Measurements from ENCODE around the gene CDC42BPA.
"Not testable (repeated sequence)": the region's sequence is repeated elsewhere in the genome, so short reads cannot be mapped to it uniquely, and the experiment has no call there.

The CDC42BPA gene

DNA sequence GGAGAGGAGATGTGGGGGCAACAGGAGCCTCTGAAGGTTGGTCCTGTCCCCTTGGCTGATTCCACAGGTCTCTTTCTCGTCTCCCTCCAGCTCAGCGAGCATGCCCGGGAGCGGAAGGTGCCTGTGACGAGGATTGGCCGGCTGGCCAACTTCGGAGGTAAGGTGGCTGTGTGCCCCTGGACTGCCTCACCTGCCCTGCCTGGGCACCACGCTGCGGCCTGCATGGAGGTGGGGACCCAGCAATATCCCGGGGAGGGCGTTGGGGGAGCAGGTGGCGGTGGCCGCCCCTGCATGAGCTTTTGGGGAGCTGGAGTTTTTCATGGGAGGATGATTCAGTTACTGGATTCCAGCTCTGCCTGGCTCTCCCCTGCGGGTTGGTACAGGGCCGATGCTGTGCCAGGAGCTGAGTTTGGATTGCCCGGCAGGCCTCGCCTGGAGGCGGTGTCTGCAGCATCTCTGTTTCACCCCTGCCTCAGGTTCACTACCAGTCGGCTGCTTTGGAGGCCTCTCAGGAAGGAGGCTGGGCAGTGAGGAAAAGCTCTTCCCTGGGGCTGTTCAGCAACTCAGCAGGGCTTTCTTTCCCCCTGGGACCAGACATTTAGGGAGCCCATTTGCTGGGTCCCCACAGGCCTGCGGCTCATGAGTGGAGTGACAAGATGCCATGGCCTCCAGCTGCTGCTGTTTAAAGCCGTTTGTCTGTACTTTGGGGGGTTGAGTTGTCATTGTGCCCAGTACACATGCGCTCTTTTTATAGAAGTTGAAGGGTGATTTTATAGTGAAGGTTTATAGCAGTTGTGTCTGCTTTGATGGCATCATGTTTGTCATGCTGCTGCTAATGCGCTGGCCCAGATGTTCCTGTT lies 352.5 kb downstream of the CDC42BPA start:
- Histone ChIP-seq H3K36me3 (ENCODE audit: control insufficient read depth, insufficient read depth, low read length) (peaks cover 7% of the 10 kb centered on the region), H3K27ac (ENCODE audit: low read depth, low read length) (no peak overlapping the region), H3K4me1 (ENCODE audit: control insufficient read depth, insufficient read depth, low read length) (no peaks in the 10 kb centered on the region), H3K9ac (ENCODE audit: low read length) (no peak overlapping the region), H3K27me3 (ENCODE audit: control insufficient read depth, insufficient read depth, low read length) (no peaks in the 10 kb centered on the region), H3K4me3 (ENCODE audit: low read length) (no peak overlapping the region)

DNA sequence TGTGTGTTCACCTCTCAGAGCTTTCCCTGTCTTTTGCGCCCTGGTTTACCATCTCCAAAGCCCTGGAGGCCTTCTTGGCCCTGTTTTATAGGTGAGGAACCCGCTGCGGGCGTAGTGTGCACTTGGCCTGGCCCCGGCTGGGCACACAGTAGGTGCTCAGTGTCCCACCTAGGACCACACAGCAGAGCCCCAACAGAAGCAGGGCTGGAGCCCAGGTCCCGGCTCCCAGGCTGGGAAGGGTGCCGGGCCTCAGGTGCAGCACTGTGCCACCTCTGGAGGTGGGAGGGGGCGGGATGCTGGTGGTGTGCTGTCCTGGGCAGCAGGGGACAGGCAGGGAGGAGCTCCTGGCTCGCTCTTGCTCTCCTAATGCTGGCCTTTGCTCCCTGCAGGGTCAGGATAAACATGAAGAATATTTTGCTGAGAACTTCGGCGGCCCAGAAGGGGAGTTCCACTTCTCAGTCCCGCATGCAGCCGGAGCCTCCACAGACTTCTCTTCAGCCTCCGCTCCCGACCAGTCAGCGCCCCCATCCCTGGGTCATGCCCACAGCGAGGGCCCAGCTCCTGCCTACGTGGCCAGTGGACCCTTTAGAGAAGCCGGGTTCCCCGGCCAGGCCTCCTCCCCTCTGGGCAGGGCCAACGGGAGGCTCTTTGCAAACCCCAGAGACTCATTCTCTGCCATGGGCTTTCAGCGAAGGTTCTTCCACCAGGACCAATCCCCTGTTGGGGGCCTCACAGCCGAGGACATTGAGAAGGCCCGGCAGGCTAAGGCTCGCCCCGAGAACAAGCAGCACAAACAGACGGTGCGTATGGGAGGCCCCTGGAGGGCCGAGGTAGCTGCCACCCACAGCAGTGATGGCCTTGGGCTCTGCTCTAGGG lies 353.4 kb downstream of the CDC42BPA start:
- H3K4me3 ChIP-seq (ENCODE audit: low read length), result no peak overlapping the region
- H3K9ac ChIP-seq (ENCODE audit: low read length), result no peak overlapping the region
- H3K27ac ChIP-seq (ENCODE audit: low read depth, low read length), result no peak overlapping the region
- peaks cover 4% of the 10 kb centered on the region for H3K36me3 ChIP-seq (ENCODE audit: control insufficient read depth, insufficient read depth, low read length)
- no peaks in the 10 kb centered on the region for H3K27me3 ChIP-seq (ENCODE audit: control insufficient read depth, insufficient read depth, low read length)
- no peaks in the 10 kb centered on the region for H3K4me1 ChIP-seq (ENCODE audit: control insufficient read depth, insufficient read depth, low read length)

GRCh38 chr1:226964068-226964425 lies 354.2 kb downstream of the CDC42BPA start:
- H3K27ac ChIP-seq (ENCODE audit: low read depth, low read length), result no peak overlapping the region
- no peaks in the 10 kb centered on the region for H3K4me1 ChIP-seq (ENCODE audit: control insufficient read depth, insufficient read depth, low read length)
- H3K36me3 ChIP-seq (ENCODE audit: control insufficient read depth, insufficient read depth, low read length), result peaks cover 4% of the 10 kb centered on the region
- H3K9ac ChIP-seq (ENCODE audit: low read length), result no peak overlapping the region
- no peaks in the 10 kb centered on the region for H3K27me3 ChIP-seq (ENCODE audit: control insufficient read depth, insufficient read depth, low read length)
- H3K4me3 ChIP-seq (ENCODE audit: low read length), result no peak overlapping the region

GRCh38 chr1:226962421-226963391 lies 355.6 kb downstream of the CDC42BPA start:
- no peak overlapping the region for H3K9ac ChIP-seq (ENCODE audit: low read length)

GRCh38 chr1:226960944-226961765 lies 357.1 kb downstream of the CDC42BPA start:
- no peak overlapping the region for H3K9ac ChIP-seq (ENCODE audit: low read length)
- no peaks in the 10 kb centered on the region for H3K4me1 ChIP-seq (ENCODE audit: control insufficient read depth, insufficient read depth, low read length)
- no peaks in the 10 kb centered on the region for H3K27me3 ChIP-seq (ENCODE audit: control insufficient read depth, insufficient read depth, low read length)
- no peak overlapping the region for H3K27ac ChIP-seq (ENCODE audit: low read depth, low read length)
- no peak overlapping the region for H3K4me3 ChIP-seq (ENCODE audit: low read length)
- H3K36me3 ChIP-seq (ENCODE audit: control insufficient read depth, insufficient read depth, low read length), result peaks cover 2% of the 10 kb centered on the region

More at GRCh38 chr1:226962421-226963391, 355.6 kb downstream of the CDC42BPA start:
- Histone ChIP-seq H3K4me3 (ENCODE audit: low read length) (no peak overlapping the region), H3K27me3 (ENCODE audit: control insufficient read depth, insufficient read depth, low read length) (no peaks in the 10 kb centered on the region), H3K27ac (ENCODE audit: low read depth, low read length) (no peak overlapping the region), H3K36me3 (ENCODE audit: control insufficient read depth, insufficient read depth, low read length) (peaks cover 4% of the 10 kb centered on the region), H3K4me1 (ENCODE audit: control insufficient read depth, insufficient read depth, low read length) (no peaks in the 10 kb centered on the region)

DNA sequence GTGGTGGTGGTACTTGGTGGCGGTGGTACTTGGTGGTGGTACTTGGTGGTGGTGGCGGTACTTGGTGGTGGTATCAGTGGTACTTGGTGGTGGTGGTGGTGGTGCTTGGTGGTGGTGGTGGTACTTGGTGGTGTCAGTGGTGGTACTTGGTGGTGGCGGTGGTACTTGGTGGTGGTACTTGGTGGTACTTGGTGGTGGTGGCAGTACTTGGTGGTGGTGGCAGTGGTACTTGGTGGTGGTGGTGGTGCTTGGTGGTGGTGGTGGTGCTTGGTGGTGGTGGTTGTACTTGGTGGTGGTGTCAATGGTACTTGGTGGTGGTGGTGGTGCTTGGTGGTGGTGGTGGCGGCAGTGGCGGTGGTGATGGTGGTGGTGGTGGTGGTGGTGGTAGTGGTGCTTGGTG lies 358.0 kb downstream of the CDC42BPA start:
- Histone ChIP-seq H3K4me3 (ENCODE audit: low read length) (no peak overlapping the region), H3K36me3 (ENCODE audit: control insufficient read depth, insufficient read depth, low read length) (peaks cover 2% of the 10 kb centered on the region), H3K27me3 (ENCODE audit: control insufficient read depth, insufficient read depth, low read length) (no peaks in the 10 kb centered on the region), H3K4me1 (ENCODE audit: control insufficient read depth, insufficient read depth, low read length) (no peaks in the 10 kb centered on the region), H3K9ac (ENCODE audit: low read length) (no peak overlapping the region), H3K27ac (ENCODE audit: low read depth, low read length) (no peak overlapping the region)

DNA sequence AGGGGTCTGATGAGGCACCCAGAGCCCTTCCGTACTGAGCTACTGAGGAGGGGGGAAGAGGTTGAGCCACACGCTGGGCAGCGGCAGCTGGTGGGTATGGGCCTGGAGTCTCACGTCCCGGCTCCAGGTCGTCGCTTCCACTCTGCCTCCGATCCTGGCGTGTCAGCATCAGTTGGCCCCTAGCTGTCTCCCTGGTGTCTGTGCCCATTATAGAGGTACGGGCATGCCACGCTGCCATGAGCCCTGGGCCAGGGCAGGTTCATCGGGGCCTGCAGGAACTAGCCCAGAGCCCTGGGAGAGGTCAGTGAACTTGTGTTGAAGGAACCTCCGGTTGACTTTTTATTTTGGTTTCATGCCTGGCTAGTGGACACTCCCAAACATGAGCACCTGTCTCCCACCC lies 360.0 kb downstream of the CDC42BPA start:
- no peak overlapping the region for H3K27ac ChIP-seq (ENCODE audit: low read depth, low read length)
- H3K27me3 ChIP-seq (ENCODE audit: control insufficient read depth, insufficient read depth, low read length), result no peaks in the 10 kb centered on the region
- no peaks in the 10 kb centered on the region for H3K4me1 ChIP-seq (ENCODE audit: control insufficient read depth, insufficient read depth, low read length)
- H3K9ac ChIP-seq (ENCODE audit: low read length), result no peak overlapping the region
- no peak overlapping the region for H3K4me3 ChIP-seq (ENCODE audit: low read length)
- H3K36me3 ChIP-seq (ENCODE audit: control insufficient read depth, insufficient read depth, low read length), result peaks cover 5% of the 10 kb centered on the region

GRCh38 chr1:226957714-226958113 lies 360.6 kb downstream of the CDC42BPA start:
- H3K27me3 ChIP-seq (ENCODE audit: control insufficient read depth, insufficient read depth, low read length), result no peaks in the 10 kb centered on the region
- no peaks in the 10 kb centered on the region for H3K4me1 ChIP-seq (ENCODE audit: control insufficient read depth, insufficient read depth, low read length)
- H3K9ac ChIP-seq (ENCODE audit: low read length), result no peak overlapping the region
- peaks cover 5% of the 10 kb centered on the region for H3K36me3 ChIP-seq (ENCODE audit: control insufficient read depth, insufficient read depth, low read length)
- H3K27ac ChIP-seq (ENCODE audit: low read depth, low read length), result no peak overlapping the region
- H3K4me3 ChIP-seq (ENCODE audit: low read length), result no peak overlapping the region

DNA sequence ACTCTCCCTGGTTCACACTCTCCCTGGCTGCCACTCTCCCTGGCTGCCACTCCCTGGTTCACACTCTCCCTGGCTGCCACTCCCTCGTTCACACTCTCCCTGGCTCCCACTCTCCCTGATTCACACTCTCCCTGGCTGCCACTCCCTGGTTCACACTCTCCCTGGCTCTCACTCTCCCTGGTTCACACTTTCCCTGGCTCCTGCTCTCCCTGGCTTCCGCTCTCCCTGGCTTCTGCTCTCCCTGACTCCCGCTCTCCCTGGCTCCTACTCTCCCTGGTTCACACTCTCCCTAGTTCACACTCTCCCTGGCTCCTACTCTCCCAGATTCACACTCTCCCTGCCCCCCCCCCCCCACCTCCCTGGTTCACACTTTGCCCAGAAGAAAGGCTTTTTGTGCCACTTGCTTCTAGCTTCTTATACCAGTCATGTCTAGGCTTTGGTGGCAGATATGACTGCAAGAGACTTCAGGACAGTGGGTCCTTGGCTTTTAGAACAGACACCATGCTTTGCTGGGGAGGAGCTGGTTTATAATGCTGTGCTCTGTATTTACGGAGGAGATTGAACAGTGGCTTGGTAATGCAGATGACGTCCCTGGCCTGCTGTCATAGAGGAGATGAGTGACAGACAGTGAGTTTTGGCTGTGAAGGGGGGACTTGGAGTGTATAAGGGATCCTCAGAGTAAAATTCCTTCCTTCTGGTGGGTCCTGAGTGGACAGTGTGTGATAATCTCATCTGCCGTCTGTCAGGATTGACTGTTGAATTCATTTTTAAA lies 361.2 kb downstream of the CDC42BPA start:
- Histone ChIP-seq H3K9ac (ENCODE audit: low read length) (no peak overlapping the region), H3K4me3 (ENCODE audit: low read length) (no peak overlapping the region), H3K36me3 (ENCODE audit: control insufficient read depth, insufficient read depth, low read length) (peaks cover 5% of the 10 kb centered on the region), H3K4me1 (ENCODE audit: control insufficient read depth, insufficient read depth, low read length) (no peaks in the 10 kb centered on the region), H3K27ac (ENCODE audit: low read depth, low read length) (no peak overlapping the region), H3K27me3 (ENCODE audit: control insufficient read depth, insufficient read depth, low read length) (no peaks in the 10 kb centered on the region)

DNA sequence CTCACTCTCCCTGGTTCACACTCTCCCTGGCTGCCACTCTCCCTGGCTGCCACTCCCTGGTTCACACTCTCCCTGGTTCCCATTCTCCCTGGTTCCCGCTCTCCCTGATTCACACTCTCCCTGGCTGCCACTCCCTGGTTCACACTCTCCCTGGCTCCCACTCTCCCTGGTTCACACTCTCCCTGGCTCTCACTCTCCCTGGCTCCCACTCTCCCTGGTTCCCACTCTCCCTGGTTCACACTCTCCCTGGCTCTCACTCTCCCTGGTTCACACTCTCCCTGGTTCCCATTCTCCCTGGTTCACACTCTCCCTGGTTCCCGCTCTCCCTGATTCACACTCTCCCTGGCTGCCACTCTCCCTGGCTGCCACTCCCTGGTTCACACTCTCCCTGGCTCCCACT lies 362.4 kb downstream of the CDC42BPA start:
- not testable (repeated sequence) for H3K36me3 ChIP-seq (ENCODE audit: control insufficient read depth, insufficient read depth, low read length); H3K27ac ChIP-seq (ENCODE audit: low read depth, low read length); H3K4me3 ChIP-seq (ENCODE audit: low read length); H3K27me3 ChIP-seq (ENCODE audit: control insufficient read depth, insufficient read depth, low read length); H3K4me1 ChIP-seq (ENCODE audit: control insufficient read depth, insufficient read depth, low read length); H3K9ac ChIP-seq (ENCODE audit: low read length)

- no peak overlapping the region for H3K4me3 ChIP-seq (ENCODE audit: low read length)
- peaks cover 5% of the 10 kb centered on the region for H3K36me3 ChIP-seq (ENCODE audit: control insufficient read depth, insufficient read depth, low read length)
- no peaks in the 10 kb centered on the region for H3K27me3 ChIP-seq (ENCODE audit: control insufficient read depth, insufficient read depth, low read length)
- no peak overlapping the region for H3K27ac ChIP-seq (ENCODE audit: low read depth, low read length)
- no peaks in the 10 kb centered on the region for H3K4me1 ChIP-seq (ENCODE audit: control insufficient read depth, insufficient read depth, low read length)
- no peak overlapping the region for H3K9ac ChIP-seq (ENCODE audit: low read length)
Measured at GRCh38 chr1:226954777-226955176, 363.5 kb downstream of the CDC42BPA start.

All from rectal smooth muscle tissue (tissue), 1 donor.